Activated CD8-positive, alpha-beta T cell treated with anti-CD3 and anti-CD28 coated beads for 36 hours (primary cell): ENCODE measurements around the gene TM4SF18. TPM values are rescaled to one million over a fixed set of nuclear protein-coding genes. Genes with fewer than 3 reads are reported as not detected.
"Not testable (repeated sequence)": the region's sequence is repeated elsewhere in the genome, so short reads cannot be mapped to it uniquely, and the experiment has no call there.

Source experiments
- ATAC-seq: fragments of 200-7000 bp; cut with Tn5 transposase; one replicate; pipeline ENCODE4 v1.10.0; 2021; ENCODE audit warnings: mild to moderate bottlenecking, moderate library complexity
- CTCF ChIA-PET: fragments of 350-600 bp; sonication (Branson Sonifier 250); formaldehyde crosslinking; loops from one replicate; lab custom pipeline; 2021; ENCODE audit warnings: antibody characterized with exemption; lab: Charles Lee
- POLR2A ChIA-PET: fragments of 350-600 bp; sonication (Branson Sonifier 250); formaldehyde crosslinking; loops from one replicate; lab custom pipeline; 2021; ENCODE audit warnings: antibody characterized with exemption; lab: Charles Lee
- DNase-seq: peaks from one replicate; pipeline ENCODE4 v3.0.0-alpha.2; 2020
- H3K27ac Mint-ChIP-seq: one replicate; pipeline ENCODE4 v1.8.0; 2021; ENCODE audit warnings: mild to moderate bottlenecking, mixed read lengths
- H3K27me3 Mint-ChIP-seq: one replicate; pipeline ENCODE4 v1.8.0; 2021; ENCODE audit warnings: mixed read lengths
- H3K36me3 Mint-ChIP-seq: one replicate; pipeline ENCODE4 v1.8.0; 2021; ENCODE audit warnings: low read depth, mixed read lengths
- H3K4me1 Mint-ChIP-seq: one replicate; pipeline ENCODE4 v1.8.0; 2021; ENCODE audit warnings: low read depth, mixed read lengths
- H3K4me3 Mint-ChIP-seq: one replicate; pipeline ENCODE4 v1.8.0; 2021; ENCODE audit warnings: mild to moderate bottlenecking, moderate library complexity, mixed read lengths
- H3K9me3 Mint-ChIP-seq: one replicate; pipeline ENCODE4 v1.8.0; 2021; ENCODE audit warnings: mixed read lengths
- CTCF ChIP-seq: fragments of 200-600 bp; IDR thresholded peaks from one replicate; pipeline ENCODE4 v1.8.0; 2022; ENCODE audit warnings: antibody characterized with exemption, mild to moderate bottlenecking
- intact Hi-C: fragments of 100-400 bp; cut with micrococcal nuclease; formaldehyde crosslinking; loops from one replicate; pipeline ENCODE4 v1.10.0; 2022
- total RNA-seq, 2 experiments: library from RNA; stranded (reverse); gene quantifications; one replicate each; pipeline ENCODE4 v1.2.3, GENCODE V29; 2021

The TM4SF18 gene
- total RNA-seq = not detected

DNA sequence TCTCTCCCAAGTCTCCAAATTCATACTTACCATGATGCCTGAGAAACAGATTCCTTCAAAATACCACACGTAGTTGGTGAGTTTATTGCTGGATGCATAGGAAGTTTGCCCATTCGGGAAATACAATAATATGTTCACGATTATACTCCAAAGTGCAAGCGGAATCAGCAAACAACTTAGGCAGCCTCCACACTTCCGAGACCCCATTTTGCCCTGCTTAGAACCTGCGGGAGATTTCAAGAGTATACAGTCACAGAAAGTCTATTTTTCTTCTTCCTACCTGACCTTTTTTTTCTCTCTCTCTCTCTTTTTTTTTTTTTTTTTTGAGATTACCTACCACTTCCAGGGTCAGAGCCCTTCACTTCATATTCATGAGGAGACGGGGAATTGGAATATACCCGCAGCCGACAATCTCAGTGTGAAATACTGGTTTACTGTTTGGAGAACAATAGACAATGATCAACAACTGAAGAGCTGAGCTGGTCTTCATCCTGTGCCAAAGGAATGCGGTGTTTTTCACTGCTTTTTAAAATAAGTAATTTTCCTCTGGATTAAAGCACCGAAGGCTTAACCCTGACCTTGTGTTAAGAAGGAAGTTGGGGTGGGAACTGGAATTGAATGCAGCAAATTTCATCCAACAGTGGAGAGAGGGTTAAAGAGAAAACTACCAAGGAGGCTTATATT lies at the start of gene TM4SF18:
TSS of gene TM4SF18 (minus strand) at position 461 of the 684 bp plus-strand sequence. CDS start at position 207, 254 bp downstream.
- no peak for DNase-seq
- no peak for TF ChIP-seq CTCF
- Mint-ChIP-seq H3K27me3 (peaks cover 6% of the 10 kb centered on the region), H3K27ac (no peak within 1 kb of the TSS), H3K4me3 (no peak within 1 kb of the TSS), H3K4me1 (no peaks in the 10 kb centered on the region), H3K9me3 (no peaks in the 10 kb centered on the region), H3K36me3 (no peaks in the 10 kb centered on the region)
- no peak for ATAC-seq
- ChIA-PET CTCF (interaction anchor here (1.0 kb wide), 1 partner anchor 10 kb away, joined by 3 read pairs; no protein-coding TSS in a partner anchor), POLR2A (no interaction called here)
- intact Hi-C loops = no loop called here

DNA sequence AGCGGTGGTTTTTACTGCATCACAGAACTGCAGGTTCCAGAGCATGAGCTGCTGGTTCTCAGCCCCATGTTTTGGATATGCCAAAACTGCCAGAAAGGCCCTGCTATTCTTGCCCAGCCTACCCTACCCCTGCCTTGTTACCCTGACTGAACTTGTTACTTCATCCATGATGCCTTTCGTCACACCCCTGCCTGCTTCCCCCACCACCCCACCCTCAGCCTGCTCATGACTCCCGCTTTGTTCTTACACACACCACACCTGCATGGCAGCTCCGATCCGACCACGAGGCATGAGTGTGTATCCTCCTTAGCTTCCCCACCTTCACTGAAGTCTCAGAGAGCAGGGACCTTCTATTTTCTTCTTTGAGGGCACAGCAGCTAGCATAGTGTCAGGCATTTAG lies 49.1 kb upstream of the TM4SF18 start:
- Mint-ChIP-seq H3K27ac (no peak overlapping the region), H3K4me1 (no peaks in the 10 kb centered on the region), H3K27me3 (no peaks in the 10 kb centered on the region), H3K36me3 (no peaks in the 10 kb centered on the region), H3K4me3 (no peak overlapping the region), H3K9me3 (no peaks in the 10 kb centered on the region)
- CTCF ChIA-PET = interaction anchor here (0.6 to 1.4 kb wide), 2 partner anchors 10 to 108 kb away, joined by 3 read pairs; no protein-coding TSS in a partner anchor
- DNase-seq (no peak), ATAC-seq (no peak)
- POLR2A ChIA-PET = no interaction called here
- TF ChIP-seq CTCF = no peak
- intact Hi-C loops = no loop called here

DNA sequence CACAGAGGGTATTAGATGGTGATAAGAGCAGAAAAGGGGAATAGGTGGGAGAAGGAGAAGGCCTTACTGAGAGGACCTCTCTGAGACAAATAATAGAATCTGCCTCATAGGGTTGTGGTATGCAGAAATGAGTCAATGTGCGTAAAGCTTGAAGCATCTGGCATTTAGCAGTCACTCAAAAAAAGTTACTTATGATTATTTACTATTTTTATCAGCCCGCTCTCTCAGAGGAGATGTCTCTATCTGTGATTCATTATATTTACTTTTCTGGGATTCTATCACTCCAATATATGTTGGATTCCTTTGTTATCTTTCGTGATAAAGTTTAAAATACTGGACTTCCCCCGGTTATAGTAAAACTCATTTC lies 48.6 kb upstream of the TM4SF18 start:
- DNase-seq (no peak), ATAC-seq (no peak)
- POLR2A ChIA-PET = no interaction called here
- Mint-ChIP-seq H3K9me3 (no peaks in the 10 kb centered on the region), H3K36me3 (no peaks in the 10 kb centered on the region), H3K4me1 (no peaks in the 10 kb centered on the region), H3K4me3 (no peak overlapping the region), H3K27ac (no peak overlapping the region), H3K27me3 (no peaks in the 10 kb centered on the region)
- CTCF ChIA-PET = interaction anchor here (1.4 kb wide), 1 partner anchor 10 kb away, joined by 3 read pairs; no protein-coding TSS in a partner anchor
- intact Hi-C loops = no loop called here
- TF ChIP-seq CTCF = no peak

DNA sequence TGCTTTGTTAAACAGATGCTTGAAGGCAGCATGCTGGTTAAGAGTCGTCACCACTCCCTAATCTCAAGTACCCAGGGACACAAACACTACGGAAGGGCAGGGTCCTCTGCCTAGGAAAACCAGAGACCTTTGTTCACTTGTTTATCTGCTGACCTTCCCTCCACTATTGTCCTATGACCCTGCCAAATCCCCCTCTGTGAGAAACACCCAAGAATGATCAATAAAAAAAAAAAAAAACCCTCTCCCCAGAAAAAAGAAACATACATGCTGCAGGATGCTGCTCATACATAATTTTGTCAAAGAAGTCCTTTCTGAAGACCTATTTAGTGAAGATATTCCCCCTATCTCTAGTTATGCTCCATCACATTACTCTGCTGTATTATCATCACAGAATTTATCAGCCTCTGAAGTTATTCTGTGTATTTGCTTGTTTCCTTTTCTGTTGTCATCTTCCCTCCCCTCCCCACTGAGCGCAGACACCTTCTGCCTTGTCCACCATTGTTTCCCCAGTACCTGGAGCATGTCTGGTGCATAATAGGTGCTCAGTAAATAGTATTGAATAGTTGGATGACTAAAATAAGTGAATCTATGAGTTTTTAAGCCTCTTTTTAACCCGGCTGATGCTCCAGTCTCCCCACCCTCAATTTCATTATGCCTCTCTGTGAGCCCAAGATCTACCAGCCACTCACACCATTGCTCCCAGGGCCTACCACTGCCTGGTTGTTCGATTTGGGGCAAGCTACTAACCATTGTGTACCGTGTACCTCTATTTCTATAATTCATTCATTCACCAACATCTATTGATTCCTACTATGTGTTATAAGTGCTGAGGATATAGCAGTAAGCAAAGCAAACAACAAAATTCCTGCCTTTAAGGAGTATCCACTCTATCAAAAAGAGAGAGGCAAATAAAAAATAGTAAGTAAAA lies 48.0 kb upstream of the TM4SF18 start:
- intact Hi-C loops = no loop called here
- no peak for TF ChIP-seq CTCF
- CTCF ChIA-PET = interaction anchor here (1.4 kb wide), 1 partner anchor 9 kb away, joined by 3 read pairs; no protein-coding TSS in a partner anchor

GRCh38 chr3:149380220-149380619 lies 46.8 kb upstream of the TM4SF18 start:
- H3K4me1 Mint-ChIP-seq, H3K27ac Mint-ChIP-seq, CTCF ChIA-PET, intact Hi-C loops, H3K36me3 Mint-ChIP-seq, H3K4me3 Mint-ChIP-seq, ATAC-seq, H3K27me3 Mint-ChIP-seq, POLR2A ChIA-PET, DNase-seq, H3K9me3 Mint-ChIP-seq: not testable (repeated sequence)

More for the DNA sequence above, 48.0 kb upstream of the TM4SF18 start:
- Mint-ChIP-seq H3K36me3 (no peaks in the 10 kb centered on the region), H3K27me3 (no peaks in the 10 kb centered on the region), H3K27ac (no peak overlapping the region), H3K9me3 (no peaks in the 10 kb centered on the region), H3K4me3 (no peak overlapping the region), H3K4me1 (no peaks in the 10 kb centered on the region)
- ATAC-seq (no peak), DNase-seq (no peak)
- POLR2A ChIA-PET = no interaction called here
